Esophagus squamous epithelium (tissue), 4 donors: ENCODE data around the gene GPX8.

Experiments
- POLR2A ChIP-seq, 4 donors: fragments of 450-650 bp; IDR thresholded peaks; one replicate each; pipeline ENCODE4 v1.6.1; 2017; ENCODE audit warnings: antibody characterized with exemption in 4 of 4, mild to moderate bottlenecking in 4 of 4, moderate library complexity in 3 of 4
- TF ChIP-seq, protein P1 (sequence below), 6 experiments: fragments of 450-650 bp in 4 of 6; fragments of 200-600 bp in 2 of 6; sonication (generic) in 2 of 6; IDR thresholded peaks; one replicate each; pipeline ENCODE4 v1.5.1; 2016 to 2019; ENCODE audit warnings: antibody characterized with exemption in 6 of 6, mild to moderate bottlenecking in 4 of 6, moderate library complexity in 4 of 6

DNA sequence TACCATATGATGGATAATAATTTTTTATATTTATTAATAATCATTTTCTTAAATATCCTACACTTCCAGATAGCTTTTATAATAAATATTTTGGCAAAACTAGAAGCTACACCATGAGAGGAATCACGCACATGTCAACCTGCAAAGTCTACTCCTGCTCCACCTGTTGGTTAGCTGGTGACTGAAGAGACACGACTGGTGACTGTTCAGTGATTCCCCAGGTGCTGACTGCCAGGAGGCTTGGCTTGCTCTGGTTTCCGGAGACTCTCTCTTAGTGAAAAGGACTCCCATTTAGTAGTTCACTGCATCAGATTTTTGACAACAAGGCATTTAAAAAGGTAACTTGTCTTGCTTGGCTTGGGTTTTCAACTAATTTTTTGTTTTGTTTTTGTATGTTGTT, 36.6 kb upstream of the GPX8 start:
- TF ChIP-seq, protein P1, sequence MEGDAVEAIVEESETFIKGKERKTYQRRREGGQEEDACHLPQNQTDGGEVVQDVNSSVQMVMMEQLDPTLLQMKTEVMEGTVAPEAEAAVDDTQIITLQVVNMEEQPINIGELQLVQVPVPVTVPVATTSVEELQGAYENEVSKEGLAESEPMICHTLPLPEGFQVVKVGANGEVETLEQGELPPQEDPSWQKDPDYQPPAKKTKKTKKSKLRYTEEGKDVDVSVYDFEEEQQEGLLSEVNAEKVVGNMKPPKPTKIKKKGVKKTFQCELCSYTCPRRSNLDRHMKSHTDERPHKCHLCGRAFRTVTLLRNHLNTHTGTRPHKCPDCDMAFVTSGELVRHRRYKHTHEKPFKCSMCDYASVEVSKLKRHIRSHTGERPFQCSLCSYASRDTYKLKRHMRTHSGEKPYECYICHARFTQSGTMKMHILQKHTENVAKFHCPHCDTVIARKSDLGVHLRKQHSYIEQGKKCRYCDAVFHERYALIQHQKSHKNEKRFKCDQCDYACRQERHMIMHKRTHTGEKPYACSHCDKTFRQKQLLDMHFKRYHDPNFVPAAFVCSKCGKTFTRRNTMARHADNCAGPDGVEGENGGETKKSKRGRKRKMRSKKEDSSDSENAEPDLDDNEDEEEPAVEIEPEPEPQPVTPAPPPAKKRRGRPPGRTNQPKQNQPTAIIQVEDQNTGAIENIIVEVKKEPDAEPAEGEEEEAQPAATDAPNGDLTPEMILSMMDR (IDR thresholded peaks at IDR 0.05) = no peak
- TF ChIP-seq POLR2A (IDR thresholded peaks at IDR 0.05) = no peak
